Calu3 (cell line): ENCODE measurements around the gene AGBL1. TPM values are rescaled to one million over a fixed set of nuclear protein-coding genes. Genes with fewer than 3 reads are reported as not detected.

Experiments
- BruUV-seq: library from RNA; stranded (reverse); fragments of 400-500 nt; replicated peaks from 2 replicates; lab custom pipeline; 2021; lab: Mats Ljungman, UMichigan
- CTCF ChIA-PET: fragments of 300-600 bp; sonication (Branson Sonifier 250); formaldehyde crosslinking; loops from one replicate; lab custom pipeline; 2022; ENCODE audit warnings: antibody characterized with exemption; lab: Charles Lee
- DNase-seq: peaks from one replicate; pipeline ENCODE4 v3.0.0; 2022
- H3K27ac Mint-ChIP-seq: one replicate; pipeline ENCODE4 v1.8.0; 2022; ENCODE audit warnings: mixed read lengths; ENCODE audit not compliant: unreplicated experiment
- H3K27me3 Mint-ChIP-seq: one replicate; pipeline ENCODE4 v1.8.0; 2022; ENCODE audit warnings: mixed read lengths; ENCODE audit not compliant: unreplicated experiment
- H3K36me3 Mint-ChIP-seq: one replicate; pipeline ENCODE4 v1.8.0; 2022; ENCODE audit warnings: mild to moderate bottlenecking, moderate library complexity, mixed read lengths; ENCODE audit not compliant: insufficient read depth, unreplicated experiment
- H3K4me1 Mint-ChIP-seq: one replicate; pipeline ENCODE4 v1.8.0; 2022; ENCODE audit warnings: mild to moderate bottlenecking, low read depth, mixed read lengths; ENCODE audit not compliant: unreplicated experiment
- H3K4me3 Mint-ChIP-seq: one replicate; pipeline ENCODE4 v1.8.0; 2022; ENCODE audit warnings: mild to moderate bottlenecking, low read depth, moderate library complexity, mixed read lengths; ENCODE audit not compliant: unreplicated experiment
- H3K9me3 Mint-ChIP-seq: one replicate; pipeline ENCODE4 v1.8.0; 2022; ENCODE audit warnings: low read depth, mixed read lengths; ENCODE audit not compliant: unreplicated experiment
- intact Hi-C: fragments of 100-400 bp; cut with micrococcal nuclease; formaldehyde crosslinking; loops from one replicate; pipeline ENCODE4 v1.10.0; 2022; ENCODE audit not compliant: unreplicated experiment
- total RNA-seq: library from RNA; stranded (reverse); gene quantifications from 2 replicates; pipeline ENCODE4 v1.2.3, GENCODE V29; 2022
- TF ChIP-seq, protein P1 (sequence below): fragments of 200-600 bp; IDR thresholded peaks from one replicate; pipeline ENCODE4 v1.8.0; 2022; ENCODE audit warnings: antibody characterized with exemption; ENCODE audit not compliant: unreplicated experiment

Gene AGBL1
- total RNA-seq, 1 experiment from 2014 or later, result not detected

DNA sequence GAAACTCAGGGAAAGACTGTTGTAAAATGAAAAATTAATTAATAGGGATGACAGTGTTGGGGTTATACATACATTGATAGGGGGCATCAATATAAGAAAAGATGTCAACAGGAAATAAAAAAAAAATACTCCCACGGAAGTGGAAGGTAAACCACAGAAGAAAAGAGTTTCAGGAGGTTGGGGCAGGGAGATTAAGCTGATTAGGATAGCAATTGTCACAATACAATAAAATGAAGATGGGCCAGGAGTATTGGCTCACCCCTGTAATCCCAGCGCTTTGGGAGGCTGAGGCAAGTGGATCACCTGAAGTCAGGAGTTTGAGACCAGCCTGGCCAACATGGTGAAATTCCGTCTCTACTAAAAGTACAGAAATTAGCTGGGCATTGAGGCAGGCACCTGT is 536.1 kb downstream of the AGBL1 start:
- BruUV-seq, result no TSS peak
- CTCF ChIA-PET, result no interaction called here
- H3K27ac Mint-ChIP-seq, result no peak overlapping the region

GRCh38 chr15:86616771-86617170 is 537.1 kb downstream of the AGBL1 start:
- Mint-ChIP-seq H3K36me3 (no peaks in the 10 kb centered on the region), H3K27me3 (no peaks in the 10 kb centered on the region), H3K27ac (no peak overlapping the region), H3K4me1 (no peaks in the 10 kb centered on the region), H3K9me3 (peaks cover 12% of the 10 kb centered on the region), H3K4me3 (no peak overlapping the region)
- no TSS peak for BruUV-seq
- CTCF ChIA-PET, result no interaction called here
- DNase-seq, result no peak
- TF ChIP-seq, protein P1, sequence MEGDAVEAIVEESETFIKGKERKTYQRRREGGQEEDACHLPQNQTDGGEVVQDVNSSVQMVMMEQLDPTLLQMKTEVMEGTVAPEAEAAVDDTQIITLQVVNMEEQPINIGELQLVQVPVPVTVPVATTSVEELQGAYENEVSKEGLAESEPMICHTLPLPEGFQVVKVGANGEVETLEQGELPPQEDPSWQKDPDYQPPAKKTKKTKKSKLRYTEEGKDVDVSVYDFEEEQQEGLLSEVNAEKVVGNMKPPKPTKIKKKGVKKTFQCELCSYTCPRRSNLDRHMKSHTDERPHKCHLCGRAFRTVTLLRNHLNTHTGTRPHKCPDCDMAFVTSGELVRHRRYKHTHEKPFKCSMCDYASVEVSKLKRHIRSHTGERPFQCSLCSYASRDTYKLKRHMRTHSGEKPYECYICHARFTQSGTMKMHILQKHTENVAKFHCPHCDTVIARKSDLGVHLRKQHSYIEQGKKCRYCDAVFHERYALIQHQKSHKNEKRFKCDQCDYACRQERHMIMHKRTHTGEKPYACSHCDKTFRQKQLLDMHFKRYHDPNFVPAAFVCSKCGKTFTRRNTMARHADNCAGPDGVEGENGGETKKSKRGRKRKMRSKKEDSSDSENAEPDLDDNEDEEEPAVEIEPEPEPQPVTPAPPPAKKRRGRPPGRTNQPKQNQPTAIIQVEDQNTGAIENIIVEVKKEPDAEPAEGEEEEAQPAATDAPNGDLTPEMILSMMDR, result no peak
- intact Hi-C loops, result no loop called here

More for the DNA sequence above, 536.1 kb downstream of the AGBL1 start:
- no peaks in the 10 kb centered on the region for H3K36me3 Mint-ChIP-seq
- intact Hi-C loops, result no loop called here
- H3K27me3 Mint-ChIP-seq, result no peaks in the 10 kb centered on the region
- H3K9me3 Mint-ChIP-seq, result peaks cover 12% of the 10 kb centered on the region
- no peak overlapping the region for H3K4me3 Mint-ChIP-seq
- DNase-seq, result no peak
- H3K4me1 Mint-ChIP-seq, result no peaks in the 10 kb centered on the region
- TF ChIP-seq, protein P1, result no peak

- CTCF ChIA-PET, result no interaction called here
- intact Hi-C loops, result no loop called here
- peaks cover 2% of the 10 kb centered on the region for H3K9me3 Mint-ChIP-seq
- no peaks in the 10 kb centered on the region for H3K36me3 Mint-ChIP-seq
- TF ChIP-seq, protein P1, result no peak
- no peak overlapping the region for H3K27ac Mint-ChIP-seq
- DNase-seq, result no peak
- BruUV-seq, result no TSS peak
- H3K4me3 Mint-ChIP-seq, result no peak overlapping the region
- no peaks in the 10 kb centered on the region for H3K27me3 Mint-ChIP-seq
- H3K4me1 Mint-ChIP-seq, result no peaks in the 10 kb centered on the region
Observed at GRCh38 chr15:86620157-86620556, 540.5 kb downstream of the AGBL1 start.

DNA sequence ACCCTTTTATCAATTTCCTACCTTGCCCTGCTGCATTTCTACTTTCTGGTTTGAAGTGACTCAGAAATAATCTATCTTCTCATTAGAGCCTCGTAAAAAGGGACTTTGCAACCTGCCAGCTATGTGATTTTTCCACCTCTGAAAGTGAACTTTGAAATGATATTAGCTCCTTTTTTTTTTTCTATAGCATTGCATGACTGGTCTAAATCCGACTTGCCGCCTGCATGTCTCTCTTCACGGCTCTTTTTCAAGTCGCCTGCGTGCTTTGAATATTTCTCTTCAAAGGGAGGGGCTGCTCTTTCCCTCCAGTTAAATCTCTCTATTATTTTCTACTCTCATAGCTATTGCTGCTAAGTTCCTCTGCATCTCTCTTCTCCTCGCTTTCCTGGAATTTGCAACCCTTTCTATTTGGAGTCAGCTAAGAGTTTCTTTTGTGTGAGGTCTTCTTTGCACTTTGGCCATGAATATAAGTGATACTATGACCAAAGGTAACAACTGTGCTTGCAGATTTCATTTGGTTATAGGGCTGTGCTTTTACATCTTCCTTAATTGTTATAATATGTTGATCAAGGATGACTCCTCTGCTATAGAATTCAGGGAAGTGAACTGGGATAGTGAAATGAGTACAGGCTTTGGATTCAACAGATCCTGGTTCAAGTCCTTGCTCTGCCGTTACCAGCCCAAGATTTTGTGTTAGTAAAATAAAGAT is 541.1 kb downstream of the AGBL1 start:
- no peak for DNase-seq
- Mint-ChIP-seq H3K9me3 (no peaks in the 10 kb centered on the region), H3K4me1 (no peaks in the 10 kb centered on the region), H3K36me3 (no peaks in the 10 kb centered on the region), H3K4me3 (no peak overlapping the region), H3K27ac (no peak overlapping the region), H3K27me3 (no peaks in the 10 kb centered on the region)
- CTCF ChIA-PET, result no interaction called here
- TF ChIP-seq, protein P1, result no peak
- intact Hi-C loops, result no loop called here
- no TSS peak for BruUV-seq
